GM10248 (cell line): ENCODE data around the gene IRF2BP1.
"Not testable (repeated sequence)": the region's sequence is repeated elsewhere in the genome, so short reads cannot be mapped to it uniquely, and the experiment has no call there.

ENCODE experiments used
- CTCF ChIA-PET: fragments of 300-600 bp; sonication (Branson Sonifier 250); formaldehyde crosslinking; extraction: SDS; loops from one replicate; lab custom pipeline; 2021; ENCODE audit warnings: antibody characterized with exemption; lab: Yijun Ruan, JAX
- POLR2A ChIA-PET: fragments of 350-650 bp; sonication (Branson Sonifier 250); formaldehyde crosslinking; extraction: SDS; loops from one replicate; lab custom pipeline; 2020; ENCODE audit warnings: antibody characterized with exemption; lab: Yijun Ruan, JAX
- DNase-seq: peaks from one replicate; pipeline ENCODE4 v3.0.0; 2012; ENCODE audit errors: extremely low spot score
- CTCF ChIP-seq: IDR thresholded peaks from 2 replicates; pipeline ENCODE4 v1.5.1; 2012; ENCODE audit warnings: mild to moderate bottlenecking, low read depth; ENCODE audit errors: extremely low read depth, missing control alignments, control extremely low read depth

IRF2BP1 gene

GRCh38 chr19:45872095-45872919 is 13.6 kb downstream of the IRF2BP1 start:
- DNase-seq, result no peak
- ChIA-PET POLR2A (no interaction called here), CTCF (interaction anchor here (1.9 kb wide), 2 partner anchors 8 to 10 kb away, joined by 6 to 7 read pairs; partner anchors contain the start of gene FOXA3)
- no peak for TF ChIP-seq CTCF

GRCh38 chr19:45870798-45871197 is 15.1 kb downstream of the IRF2BP1 start:
- ChIA-PET CTCF (interaction anchor here (2.5 to 3.1 kb wide), 2 partner anchors 11 to 54 kb away, joined by 6 to 14 read pairs; no protein-coding TSS in a partner anchor), POLR2A (no interaction called here)
- no peak for TF ChIP-seq CTCF

GRCh38 chr19:45867241-45867640 is 18.7 kb downstream of the IRF2BP1 start:
- CTCF ChIA-PET, result interaction anchor here (0.9 kb wide), 1 partner anchor 12 kb away, joined by 3 read pairs; no protein-coding TSS in a partner anchor

More at GRCh38 chr19:45870798-45871197, 15.1 kb downstream of the IRF2BP1 start:
- no peak for DNase-seq

GRCh38 chr19:45866400-45867176 is 19.4 kb downstream of the IRF2BP1 start:
- CTCF ChIA-PET, result interaction anchor here (4.6 kb wide), 1 partner anchor 16 kb away, joined by 152 read pairs; the partner anchor contains the start of gene IRF2BP1
- POLR2A ChIA-PET, result no interaction called here
- TF ChIP-seq CTCF, result no peak

More at GRCh38 chr19:45867241-45867640, 18.7 kb downstream of the IRF2BP1 start:
- POLR2A ChIA-PET, DNase-seq: not testable (repeated sequence)

GRCh38 chr19:45865269-45865948 is 20.5 kb downstream of the IRF2BP1 start:
- DNase-seq, result no peak
- ChIA-PET CTCF (interaction anchor here (1.1 to 4.6 kb wide), 8 partner anchors 10 to 151 kb away, joined by 3 to 152 read pairs (median 8); partner anchors contain the start of gene IRF2BP1), POLR2A (interaction anchor here (1.7 kb wide), 1 partner anchor 17 kb away, joined by 14 read pairs; no protein-coding TSS in a partner anchor)
- TF ChIP-seq CTCF, result no peak

More at GRCh38 chr19:45866400-45867176, 19.4 kb downstream of the IRF2BP1 start:
- no peak for DNase-seq

GRCh38 chr19:45864629-45865082 is 21.3 kb downstream of the IRF2BP1 start:
- ChIA-PET CTCF (interaction anchor here (0.5 to 4.6 kb wide), 15 partner anchors 8 to 155 kb away, joined by 3 to 152 read pairs (median 6); partner anchors contain the start of genes IRF2BP1 and SIX5), POLR2A (interaction anchor here (1.7 to 2.0 kb wide), 2 partner anchors 18 to 21 kb away, joined by 14 to 19 read pairs; partner anchors contain the start of gene IRF2BP1)
- no peak for DNase-seq
- TF ChIP-seq CTCF, result no peak
